NB4 (cell line): Measurements from ENCODE around the gene HDAC9.

Experiments
- CTCF ChIP-seq: IDR thresholded peaks from one replicate; pipeline ENCODE4 v1.5.1; 2012; ENCODE audit warnings: low read depth, low read length
- MYC ChIP-seq: IDR thresholded peaks from 2 replicates; pipeline ENCODE4 v1.6.1; 2011; ENCODE audit warnings: low read depth, low read length
- POLR2A ChIP-seq: IDR thresholded peaks from 2 replicates; pipeline ENCODE4 v1.6.1; 2011; ENCODE audit warnings: mild to moderate bottlenecking; ENCODE audit not compliant: insufficient read length; ENCODE audit errors: extremely low read depth

GRCh38 chr7:18703685-18704084 is 208.1 kb downstream of the HDAC9 start:
- TF ChIP-seq CTCF (no peak), MYC (no peak), POLR2A (no peak)
